Spleen (tissue), 11 donors: Measurements from ENCODE around the gene PMIS2. TPM values are rescaled to one million over a fixed set of nuclear protein-coding genes. Genes with fewer than 3 reads are reported as not detected.

Experiments used
- DNase-seq: peaks from one replicate; pipeline ENCODE4 v3.0.0-alpha.2; 2020
- H3K27ac ChIP-seq, 8 donors: fragments of 200-600 bp; sonication (generic) in 7 of 8; 1 replicate in 4 of 8; 2 replicates in 4 of 8; pipeline versions ENCODE4 v1.5.0 to v1.8.0; 2016 to 2021; ENCODE audit warnings: inconsistent platforms in 4 of 8, mild to moderate bottlenecking in 4 of 8, moderate library complexity in 1 of 8
- H3K27me3 ChIP-seq, 7 donors: fragments of 200-600 bp; sonication (generic) in 6 of 7; replicated peaks in 1 of 7; 1 replicate in 4 of 7; 2 replicates in 3 of 7; pipeline versions ENCODE4 v1.5.0 to v1.8.0; 2016 to 2021; ENCODE audit warnings: inconsistent platforms in 3 of 7, mild to moderate bottlenecking in 1 of 7
- H3K36me3 ChIP-seq, 6 donors: fragments of 200-600 bp; sonication (generic) in 5 of 6; 1 replicate in 4 of 6; 2 replicates in 2 of 6; pipeline versions ENCODE4 v1.5.0 to v1.8.0; 2016 to 2021; ENCODE audit warnings: inconsistent platforms in 2 of 6
- H3K4me1 ChIP-seq, 6 donors: fragments of 200-600 bp; sonication (generic) in 5 of 6; 1 replicate in 3 of 6; 2 replicates in 3 of 6; pipeline versions ENCODE4 v1.5.0 to v1.8.0; 2016 to 2021; ENCODE audit warnings: inconsistent platforms in 3 of 6
- H3K4me3 ChIP-seq, 8 donors: fragments of 200-600 bp; sonication (generic) in 7 of 8; 1 replicate in 4 of 8; 2 replicates in 4 of 8; pipeline versions ENCODE4 v1.5.0 to v1.8.0; 2016 to 2021; ENCODE audit warnings: inconsistent platforms in 4 of 8, mild to moderate bottlenecking in 4 of 8, moderate library complexity in 2 of 8
- H3K9me3 ChIP-seq, 8 donors: fragments of 200-600 bp; sonication (generic) in 7 of 8; 1 replicate in 4 of 8; 2 replicates in 4 of 8; pipeline versions ENCODE4 v1.5.0 to v1.8.0; 2016 to 2021; ENCODE audit warnings: inconsistent platforms in 4 of 8
- CTCF ChIP-seq, 11 experiments: fragments of 200-600 bp in 7 of 11; fragments of 450-650 bp in 4 of 11; sonication (generic) in 4 of 11; IDR thresholded peaks in 8 of 11; conservative IDR thresholded peaks in 3 of 11; 1 replicate in 7 of 11; 2 replicates in 4 of 11; pipeline versions ENCODE4 v1.4.0 to v1.8.0; 2016 to 2021; ENCODE audit warnings: antibody characterized with exemption in 11 of 11, inconsistent platforms in 4 of 11, mild to moderate bottlenecking in 1 of 11
- POLR2A ChIP-seq, 3 donors: fragments of 450-650 bp; IDR thresholded peaks; one replicate each; pipeline ENCODE4 v1.5.1; 2017; ENCODE audit warnings: antibody characterized with exemption in 3 of 3, mild to moderate bottlenecking in 1 of 3
- POLR2AphosphoS5 ChIP-seq, 3 donors: sonication (generic); formaldehyde crosslinking; IDR thresholded peaks; one replicate each; pipeline ENCODE4 v1.5.1; 2017; ENCODE audit warnings: antibody characterized with exemption in 3 of 3
- WGBS, 5 donors: extraction: QIAGEN DNeasy Blood & Tissue Kit in 3 of 5; methylation state at CpG; one replicate each; pipeline versions ENCODE4 v1.1.5 to v1.1.7; 2013 to 2018; 5-methylcytosine and 5-hydroxymethylcytosine counted together
- intact Hi-C: fragments of 100-400 bp; cut with DNase I; formaldehyde crosslinking; loops from one replicate; pipeline ENCODE4 v1.15.0; 2023; ENCODE audit warnings: low total_unique reads
- polyA plus RNA-seq, 3 donors: library from polyadenylated mRNA; stranded (reverse); fragments of 200-250 nt; gene quantifications; one replicate each; pipeline ENCODE4 v1.2.1, GENCODE V29; 2013
- total RNA-seq, 7 donors: library from RNA; depleted of rRNA in 3 of 7; stranded (reverse); fragments of >200 nt in 3 of 7; fragmentation: NEBNext Ultra II Directional in 4 of 7; extraction: Animal tissue kit (Norgen Biotek cat#: 25700) in 4 of 7; gene quantifications; one replicate each; pipeline versions ENCODE4 v1.1.0 to v1.2.1, GENCODE V29; 2016 to 2021
- donor health status: healthy with polysubstance abuse.
- donor health status: DM: no; HTN: no; CAD: no; lungs with moderate emphysema.
- donor health status: DM: no; HTN: no; CAD: no.
- donor health status: Bipolar disorder and iron deficiency.
- donor health status: healthy.
- donor health status: DM: no; HTN: no; CAD: no.
- donor health status: DM: yes; HTN: yes; CAD: no.

Gene PMIS2
- total and polyA plus RNA-seq, 10 donors, result not detected

GRCh38 chr19:35545001-35545854, 40.7 kb upstream of the PMIS2 start, which contains the start of gene TMEM147:
TMEM147 (plus strand) TSS chr19:35545626; CDS start chr19:35545740, 114 bp downstream.
- peak within 1 kb of the TSS; percentile 64 to 93 (median 76) for H3K4me3 ChIP-seq
- H3K27ac ChIP-seq, result peak within 1 kb of the TSS; percentile 71 to 91 (median 87)
- H3K27me3 ChIP-seq, result no peaks in the 10 kb centered on the region
- H3K9me3 ChIP-seq, result no peaks in the 10 kb centered on the region
- peaks cover 17 to 52% (median 30%) of the 10 kb centered on the region in 6 donors for H3K4me1 ChIP-seq
- intact Hi-C loops, result no loop called here
- TF ChIP-seq POLR2AphosphoS5 (IDR thresholded peaks at IDR 0.05) (peak; percentile 87 to 91 (median 90)), CTCF (IDR thresholded peaks at IDR 0.05 in 8 of 11, conservative IDR thresholded peaks at IDR 0.05 in 3 of 11) (peak in 2 of 11 experiments; percentile 10 to 31), POLR2A (IDR thresholded peaks at IDR 0.05) (peak in 1 of 3 donors; percentile 6)
- DNase-seq, result peak; percentile 97
- WGBS, 5 donors, result 0 to 1% (median 1%) methylated on average over 50 to 85 of the region's 85 CpGs
- peaks cover 0 to 36% (median 0%) of the 10 kb centered on the region in 6 donors for H3K36me3 ChIP-seq

GRCh38 chr19:35545855-35546381, 40.1 kb upstream of the PMIS2 start:
- peak overlapping the region; percentile 64 to 93 (median 76) for H3K4me3 ChIP-seq
- H3K36me3 ChIP-seq, result peaks cover 0 to 42% (median 2%) of the 10 kb centered on the region in 6 donors
- peak overlapping the region; percentile 71 to 91 (median 87) for H3K27ac ChIP-seq
- peak; percentile 86 for DNase-seq
- no peaks in the 10 kb centered on the region for H3K9me3 ChIP-seq
- peaks cover 17 to 47% (median 30%) of the 10 kb centered on the region in 6 donors for H3K4me1 ChIP-seq
- 2 to 3% (median 2%) methylated on average over 20 to 27 of the region's 27 CpGs for WGBS, 5 donors
- intact Hi-C loops, result no loop called here
- TF ChIP-seq CTCF (IDR thresholded peaks at IDR 0.05 in 8 of 11, conservative IDR thresholded peaks at IDR 0.05 in 3 of 11), result no peak
- TF ChIP-seq POLR2A (IDR thresholded peaks at IDR 0.05), result peak in 1 of 3 donors; percentile 0
- no peaks in the 10 kb centered on the region for H3K27me3 ChIP-seq

GRCh38 chr19:35546532-35546931, 39.4 kb upstream of the PMIS2 start:
- whole genome bisulfite sequencing, 5 donors, result 88 to 93% (median 90%) methylated on average over 8 of the region's 8 CpGs
- Histone ChIP-seq H3K27me3 (no peaks in the 10 kb centered on the region), H3K27ac (peak overlapping the region in 1 of 8 donors; percentile 86), H3K9me3 (no peaks in the 10 kb centered on the region), H3K36me3 (peaks cover 0 to 49% (median 2%) of the 10 kb centered on the region in 6 donors), H3K4me3 (peak overlapping the region in 6 of 8 donors; percentile 64 to 93 (median 78)), H3K4me1 (peaks cover 17 to 46% (median 30%) of the 10 kb centered on the region in 6 donors)
- TF ChIP-seq POLR2AphosphoS5 (IDR thresholded peaks at IDR 0.05), result no peak
- intact Hi-C loops, result no loop called here
- no peak for DNase-seq

GRCh38 chr19:35549174-35549788, 36.7 kb upstream of the PMIS2 start:
- intact Hi-C loops, result no loop called here
- H3K27me3 ChIP-seq, result no peaks in the 10 kb centered on the region
- no peak overlapping the region for H3K27ac ChIP-seq
- WGBS, 5 donors, result 18 to 28% (median 23%) methylated on average over 6 of the region's 6 CpGs
- peaks cover 0 to 41% (median 2%) of the 10 kb centered on the region in 6 donors for H3K36me3 ChIP-seq
- H3K4me3 ChIP-seq, result no peak overlapping the region
- H3K9me3 ChIP-seq, result no peaks in the 10 kb centered on the region
- peaks cover 14 to 41% (median 27%) of the 10 kb centered on the region in 6 donors for H3K4me1 ChIP-seq
- DNase-seq, result no peak
- TF ChIP-seq POLR2A (IDR thresholded peaks at IDR 0.05) (no peak), POLR2AphosphoS5 (IDR thresholded peaks at IDR 0.05) (no peak), CTCF (IDR thresholded peaks at IDR 0.05 in 8 of 11, conservative IDR thresholded peaks at IDR 0.05 in 3 of 11) (peak; percentile 59 to 89 (median 77))
